Activated T-helper 2 cell treated with anti-CD3 and anti-CD28 coated beads, Interferon-gamma antibody, Interleukin-2, Interleukin-4, amounts not matched to agents 10 μg/mL and 5 μg/mL and 100 μg/mL, durations not matched to agents 14 hours and 24 hours and 36 hours (primary cell): Measurements from ENCODE around the gene ABR. TPM values are rescaled to one million over a fixed set of nuclear protein-coding genes. Genes with fewer than 3 reads are reported as not detected.
"Not testable (repeated sequence)": the region's sequence is repeated elsewhere in the genome, so short reads cannot be mapped to it uniquely, and the experiment has no call there.

Experiments used
- DNase-seq: peaks from one replicate; pipeline ENCODE4 v3.0.0; 2021; ENCODE audit warnings: low spot score
- H3K27ac Mint-ChIP-seq: one replicate; pipeline ENCODE4 v1.8.0; 2021; ENCODE audit warnings: mixed read lengths
- H3K27me3 Mint-ChIP-seq: one replicate; pipeline ENCODE4 v1.8.0; 2021; ENCODE audit warnings: low read depth, mixed read lengths
- H3K36me3 Mint-ChIP-seq: one replicate; pipeline ENCODE4 v1.8.0; 2021; ENCODE audit warnings: low read depth, mixed read lengths
- H3K4me1 Mint-ChIP-seq: one replicate; pipeline ENCODE4 v1.8.0; 2021; ENCODE audit warnings: low read depth, mixed read lengths
- H3K4me3 Mint-ChIP-seq: one replicate; pipeline ENCODE4 v1.8.0; 2021; ENCODE audit warnings: low read depth, mild to moderate bottlenecking, moderate library complexity, mixed read lengths
- H3K9me3 Mint-ChIP-seq: one replicate; pipeline ENCODE4 v1.8.0; 2021; ENCODE audit warnings: mixed read lengths
- intact Hi-C: fragments of 100-400 bp; cut with micrococcal nuclease; formaldehyde crosslinking; loops from one replicate; pipeline ENCODE4 v1.15.1; 2023
- total RNA-seq: library from RNA; stranded (reverse); gene quantifications from 2 replicates; pipeline ENCODE4 v1.2.3, GENCODE V29; 2022

ABR gene
- total RNA-seq, 1 donor from 2014 or later = 69.3 TPM

DNA sequence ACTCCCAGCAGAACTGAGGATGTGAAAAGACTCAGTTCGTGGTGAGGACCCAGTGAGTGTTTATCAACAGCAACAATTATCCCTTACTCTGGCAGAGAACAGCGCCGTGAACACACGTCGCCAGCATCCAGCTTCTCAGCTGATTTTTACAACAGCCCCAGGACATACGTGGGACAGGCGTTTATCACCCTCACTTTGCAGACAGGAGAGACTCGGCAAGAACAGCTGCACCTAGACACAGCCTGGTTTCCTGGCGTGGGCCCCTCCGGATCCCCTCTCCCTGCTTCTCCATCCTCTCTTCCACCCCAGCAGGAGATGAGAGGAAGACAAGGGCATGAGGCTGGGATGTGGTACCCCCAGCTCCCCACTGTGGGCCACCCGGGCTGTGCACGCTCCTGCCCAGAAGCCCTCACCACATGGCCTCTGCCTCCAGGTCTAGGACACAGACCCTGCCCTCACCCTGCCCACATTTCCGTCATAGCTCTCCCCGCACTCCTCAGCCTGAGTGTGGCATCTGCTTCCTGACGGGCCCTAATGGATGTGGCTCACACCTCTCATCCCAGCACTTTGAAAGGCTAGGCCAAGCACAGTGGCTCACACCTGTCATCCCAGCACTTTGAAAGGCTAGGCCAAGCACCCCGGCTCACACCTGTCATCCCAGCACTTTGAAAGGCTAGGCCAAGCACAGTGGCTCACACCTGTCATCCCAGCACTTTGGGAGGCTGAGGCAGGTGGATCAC, 17.5 kb downstream of the ABR start:
- Mint-ChIP-seq H3K4me1 (no peaks in the 10 kb centered on the region), H3K4me3 (no peak overlapping the region), H3K27me3 (no peaks in the 10 kb centered on the region), H3K36me3 (no peaks in the 10 kb centered on the region), H3K9me3 (no peaks in the 10 kb centered on the region), H3K27ac (no peak overlapping the region)
- intact Hi-C loops = no loop called here
- no peak for DNase-seq

GRCh38 chr17:1160591-1161390, 19.0 kb downstream of the ABR start:
- no peak for DNase-seq
- H3K36me3 Mint-ChIP-seq = no peaks in the 10 kb centered on the region
- no peak overlapping the region for H3K27ac Mint-ChIP-seq
- no peak overlapping the region for H3K4me3 Mint-ChIP-seq
- intact Hi-C loops = no loop called here
- no peaks in the 10 kb centered on the region for H3K4me1 Mint-ChIP-seq
- no peaks in the 10 kb centered on the region for H3K9me3 Mint-ChIP-seq
- no peaks in the 10 kb centered on the region for H3K27me3 Mint-ChIP-seq

GRCh38 chr17:1159431-1160180, 20.2 kb downstream of the ABR start:
- Mint-ChIP-seq H3K36me3 (no peaks in the 10 kb centered on the region), H3K4me1 (no peaks in the 10 kb centered on the region), H3K4me3 (no peak overlapping the region), H3K27ac (no peak overlapping the region), H3K9me3 (no peaks in the 10 kb centered on the region), H3K27me3 (no peaks in the 10 kb centered on the region)
- intact Hi-C loops = no loop called here
- no peak for DNase-seq

DNA sequence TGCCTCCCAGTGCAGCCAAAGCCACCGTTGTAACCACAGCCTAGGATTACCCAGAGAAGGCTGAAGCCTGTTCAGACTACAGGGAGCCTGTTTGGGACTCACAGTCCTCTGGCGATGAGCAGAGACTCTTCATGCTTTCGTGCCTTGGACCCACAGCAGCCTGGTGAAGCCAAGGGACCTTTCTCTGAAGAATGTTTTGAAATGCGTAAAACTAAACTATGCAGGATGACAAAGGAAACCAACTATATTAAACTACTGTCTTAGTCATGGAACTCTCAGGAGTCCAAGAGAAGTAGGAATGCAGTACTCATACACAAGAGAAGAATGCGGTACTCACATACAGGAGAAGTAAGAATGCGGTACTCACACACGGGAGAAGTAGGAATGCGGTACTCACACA, 20.9 kb downstream of the ABR start:
- Mint-ChIP-seq H3K27ac (no peak overlapping the region), H3K27me3 (no peaks in the 10 kb centered on the region), H3K36me3 (no peaks in the 10 kb centered on the region), H3K4me3 (no peak overlapping the region), H3K4me1 (no peaks in the 10 kb centered on the region), H3K9me3 (no peaks in the 10 kb centered on the region)
- no peak for DNase-seq
- intact Hi-C loops = no loop called here

- no peaks in the 10 kb centered on the region for H3K27me3 Mint-ChIP-seq
- DNase-seq = no peak
- no peak overlapping the region for H3K4me3 Mint-ChIP-seq
- H3K4me1 Mint-ChIP-seq = no peaks in the 10 kb centered on the region
- no peaks in the 10 kb centered on the region for H3K36me3 Mint-ChIP-seq
- no peaks in the 10 kb centered on the region for H3K9me3 Mint-ChIP-seq
- H3K27ac Mint-ChIP-seq = no peak overlapping the region
- intact Hi-C loops = no loop called here
These were observed 22.9 kb downstream of the ABR start for GRCh38 chr17:1156864-1157263.

GRCh38 chr17:1154704-1155103, 25.1 kb downstream of the ABR start:
- Mint-ChIP-seq H3K27ac (no peak overlapping the region), H3K9me3 (no peaks in the 10 kb centered on the region)
- intact Hi-C loops = no loop called here

GRCh38 chr17:1153795-1154546, 25.8 kb downstream of the ABR start:
- Mint-ChIP-seq H3K27me3 (no peaks in the 10 kb centered on the region), H3K9me3 (no peaks in the 10 kb centered on the region), H3K27ac (no peak overlapping the region), H3K36me3 (no peaks in the 10 kb centered on the region), H3K4me3 (no peak overlapping the region), H3K4me1 (no peaks in the 10 kb centered on the region)
- DNase-seq = no peak
- intact Hi-C loops = no loop called here

More at GRCh38 chr17:1154704-1155103, 25.1 kb downstream of the ABR start:
- no peaks in the 10 kb centered on the region for H3K27me3 Mint-ChIP-seq
- no peaks in the 10 kb centered on the region for H3K4me1 Mint-ChIP-seq
- no peaks in the 10 kb centered on the region for H3K36me3 Mint-ChIP-seq
- no peak for DNase-seq
- no peak overlapping the region for H3K4me3 Mint-ChIP-seq

GRCh38 chr17:1152582-1152981, 27.2 kb downstream of the ABR start:
- H3K36me3 Mint-ChIP-seq, DNase-seq, H3K4me1 Mint-ChIP-seq, H3K9me3 Mint-ChIP-seq, intact Hi-C loops, H3K27me3 Mint-ChIP-seq, H3K4me3 Mint-ChIP-seq, H3K27ac Mint-ChIP-seq: not testable (repeated sequence)

DNA sequence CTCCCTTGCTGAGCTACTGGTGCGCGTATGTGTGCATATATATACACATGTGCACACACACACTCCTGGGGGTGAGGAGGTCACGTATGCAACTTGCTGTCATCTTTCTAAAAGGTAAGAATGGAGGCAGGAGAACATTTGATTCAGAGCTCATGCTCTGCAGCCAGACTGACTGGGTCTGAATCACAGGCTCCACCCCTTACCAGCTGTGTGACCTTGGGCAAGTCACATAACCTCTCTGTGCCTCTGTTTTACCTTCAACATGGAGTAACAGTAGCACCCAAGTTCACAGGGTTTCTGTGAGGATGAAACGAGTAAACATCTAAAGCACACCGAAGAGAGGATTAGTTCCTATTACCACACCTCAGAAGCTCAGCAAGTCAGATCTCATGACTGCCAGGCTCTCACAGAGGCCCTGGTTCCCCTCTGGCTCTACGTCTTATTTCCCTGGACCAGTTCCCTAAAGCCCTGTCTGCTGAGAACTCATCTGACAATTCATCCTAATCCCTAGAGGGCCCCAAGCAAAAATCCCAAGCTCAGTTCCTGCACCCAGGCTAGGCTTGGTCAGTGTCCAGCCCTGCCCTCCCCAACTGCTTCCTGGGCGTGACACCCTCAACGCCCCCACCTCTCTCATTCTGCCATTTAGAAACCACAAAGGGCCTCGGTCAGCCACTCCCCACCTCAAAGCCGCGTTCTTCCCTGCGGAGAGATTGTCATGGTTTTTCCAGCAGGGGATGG, 28.7 kb downstream of the ABR start:
- H3K36me3 Mint-ChIP-seq = no peaks in the 10 kb centered on the region
- no peak overlapping the region for H3K27ac Mint-ChIP-seq
- no peaks in the 10 kb centered on the region for H3K9me3 Mint-ChIP-seq
- DNase-seq = no peak
- no peak overlapping the region for H3K4me3 Mint-ChIP-seq
- intact Hi-C loops = no loop called here
- no peaks in the 10 kb centered on the region for H3K4me1 Mint-ChIP-seq
- H3K27me3 Mint-ChIP-seq = no peaks in the 10 kb centered on the region

- intact Hi-C loops = no loop called here
- H3K4me3 Mint-ChIP-seq = no peak overlapping the region
- no peaks in the 10 kb centered on the region for H3K27me3 Mint-ChIP-seq
- no peaks in the 10 kb centered on the region for H3K36me3 Mint-ChIP-seq
- no peaks in the 10 kb centered on the region for H3K4me1 Mint-ChIP-seq
- no peak for DNase-seq
- no peaks in the 10 kb centered on the region for H3K9me3 Mint-ChIP-seq
- no peak overlapping the region for H3K27ac Mint-ChIP-seq
These were observed 29.9 kb downstream of the ABR start for GRCh38 chr17:1149869-1150268.

DNA sequence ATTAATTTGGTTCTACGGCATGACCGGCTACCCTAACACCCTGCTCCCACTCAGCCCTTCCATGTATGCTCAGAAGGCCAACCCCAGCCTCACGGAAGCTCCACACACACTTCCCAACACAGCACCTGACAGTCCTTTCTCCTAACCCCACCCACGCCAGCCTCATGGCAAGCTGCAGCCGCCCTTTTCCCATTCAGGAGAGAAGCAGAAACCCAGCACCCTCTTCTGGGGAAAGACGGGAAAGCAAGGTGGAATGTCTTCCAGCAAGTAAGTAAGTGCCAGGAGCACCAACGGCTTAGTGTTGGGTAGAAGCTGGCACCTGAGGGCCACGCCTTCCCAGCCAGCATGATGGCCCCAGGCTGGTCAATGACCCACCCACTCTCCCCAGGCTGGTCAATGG, 32.1 kb downstream of the ABR start:
- intact Hi-C loops = no loop called here
- no peaks in the 10 kb centered on the region for H3K36me3 Mint-ChIP-seq
- H3K9me3 Mint-ChIP-seq = no peaks in the 10 kb centered on the region
- H3K27me3 Mint-ChIP-seq = no peaks in the 10 kb centered on the region
- H3K4me3 Mint-ChIP-seq = no peak overlapping the region
- DNase-seq = no peak
- no peaks in the 10 kb centered on the region for H3K4me1 Mint-ChIP-seq
- no peak overlapping the region for H3K27ac Mint-ChIP-seq
